ENCODE results near the gene INPP5A. TPM values are rescaled to one million over a fixed set of nuclear protein-coding genes. Genes with fewer than 3 reads are reported as not detected.
"Not testable (repeated sequence)": the region's sequence is repeated elsewhere in the genome, so short reads cannot be mapped to it uniquely, and the experiment has no call there.

INPP5A gene
- total RNA-seq, 1 donor from 2014 or later = 35.4 TPM

- Mint-ChIP-seq H3K4me1 (peaks cover 34% of the 10 kb centered on the region), H3K9me3 (no peaks in the 10 kb centered on the region), H3K27ac (ENCODE audit: unreplicated experiment) (no peak overlapping the region), H3K36me3 (ENCODE audit: low read depth) (peaks cover 4% of the 10 kb centered on the region), H3K4me3 (peak overlapping the region; percentile 51), H3K27me3 (ENCODE audit: low read depth) (peaks cover 81% of the 10 kb centered on the region)
- DNase-seq (ENCODE audit: low read depth, low spot score) = no peak
- no peak for TF ChIP-seq CTCF (conservative IDR thresholded peaks at IDR 0.05)
Observed at GRCh38 chr10:132742167-132742836, 204.7 kb downstream of the INPP5A start.

DNA sequence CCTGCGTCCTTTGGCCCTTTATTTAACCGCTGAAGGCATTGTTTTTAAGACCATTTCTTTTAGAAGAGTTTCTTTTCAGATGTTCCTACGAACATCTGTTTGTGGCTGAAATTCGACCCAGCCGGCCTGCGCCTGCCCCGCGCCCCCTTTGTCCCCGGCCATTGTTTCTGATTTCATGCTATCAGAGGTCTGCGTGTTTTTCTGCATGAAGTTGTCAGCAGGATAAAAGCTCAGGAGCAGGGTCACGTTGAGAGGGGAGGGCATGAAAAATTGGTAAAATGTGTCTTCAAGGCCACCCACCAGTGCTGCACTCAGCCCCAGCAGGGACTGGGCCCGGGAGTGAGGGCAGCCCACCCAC, 205.2 kb downstream of the INPP5A start:
- peak overlapping the region; percentile 51 for H3K4me3 Mint-ChIP-seq
- no peak for TF ChIP-seq CTCF (conservative IDR thresholded peaks at IDR 0.05)
- peaks cover 34% of the 10 kb centered on the region for H3K4me1 Mint-ChIP-seq
- H3K36me3 Mint-ChIP-seq (ENCODE audit: low read depth) = peaks cover 4% of the 10 kb centered on the region
- DNase-seq (ENCODE audit: low read depth, low spot score) = peak; percentile 31
- H3K27me3 Mint-ChIP-seq (ENCODE audit: low read depth) = peaks cover 80% of the 10 kb centered on the region
- no peak overlapping the region for H3K27ac Mint-ChIP-seq (ENCODE audit: unreplicated experiment)
- H3K9me3 Mint-ChIP-seq = no peaks in the 10 kb centered on the region

DNA sequence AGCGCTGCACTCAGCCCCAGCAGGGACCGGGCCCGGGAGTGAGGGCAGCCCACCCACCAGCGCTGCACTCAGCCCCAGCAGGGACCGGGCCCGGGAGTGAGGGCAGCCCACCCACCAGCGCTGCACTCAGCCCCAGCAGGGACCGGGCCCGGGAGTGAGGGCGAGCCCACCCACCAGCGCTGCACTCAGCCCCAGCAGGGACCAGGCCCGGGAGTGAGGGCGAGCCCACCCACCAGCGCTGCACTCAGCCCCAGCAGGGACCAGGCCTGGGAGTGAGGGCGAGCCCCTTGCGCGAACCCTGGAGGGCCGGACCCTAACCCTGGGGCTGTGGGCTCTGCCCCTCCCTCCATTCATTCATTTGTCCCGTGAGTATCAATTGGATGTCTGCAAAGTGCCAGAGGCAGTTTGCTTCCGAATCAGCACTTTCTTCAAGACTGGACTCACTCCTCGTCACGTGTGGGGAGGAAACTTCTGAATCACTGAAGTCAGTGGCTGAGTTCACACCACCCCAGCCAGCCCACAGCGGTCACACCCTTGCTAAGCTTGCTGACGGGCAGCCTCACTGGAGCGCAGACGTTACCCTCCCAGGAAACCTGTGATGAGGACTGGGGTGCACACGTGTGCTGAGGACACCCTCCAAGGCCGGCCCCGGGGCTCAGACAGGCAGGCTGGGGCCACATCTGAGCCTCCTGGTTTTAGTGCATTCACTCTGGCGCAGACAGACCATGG, 205.8 kb downstream of the INPP5A start:
- H3K27ac Mint-ChIP-seq (ENCODE audit: unreplicated experiment); H3K4me3 Mint-ChIP-seq; DNase-seq (ENCODE audit: low read depth, low spot score); H3K9me3 Mint-ChIP-seq; H3K36me3 Mint-ChIP-seq (ENCODE audit: low read depth): not testable (repeated sequence)
- H3K4me1 Mint-ChIP-seq = peaks cover 34% of the 10 kb centered on the region
- peaks cover 81% of the 10 kb centered on the region for H3K27me3 Mint-ChIP-seq (ENCODE audit: low read depth)

- H3K27me3 Mint-ChIP-seq (ENCODE audit: low read depth) = peaks cover 83% of the 10 kb centered on the region
- peaks cover 4% of the 10 kb centered on the region for H3K36me3 Mint-ChIP-seq (ENCODE audit: low read depth)
- no peak for DNase-seq (ENCODE audit: low read depth, low spot score)
- H3K27ac Mint-ChIP-seq (ENCODE audit: unreplicated experiment) = no peak overlapping the region
- H3K4me1 Mint-ChIP-seq = peaks cover 34% of the 10 kb centered on the region
- H3K9me3 Mint-ChIP-seq = no peaks in the 10 kb centered on the region
- no peak for TF ChIP-seq CTCF (conservative IDR thresholded peaks at IDR 0.05)
- H3K4me3 Mint-ChIP-seq = no peak overlapping the region
Observed at GRCh38 chr10:132743925-132744490, 206.4 kb downstream of the INPP5A start.

GRCh38 chr10:132744839-132745238, 207.3 kb downstream of the INPP5A start:
- Mint-ChIP-seq H3K4me1 (peaks cover 34% of the 10 kb centered on the region), H3K27me3 (ENCODE audit: low read depth) (peaks cover 83% of the 10 kb centered on the region), H3K27ac (ENCODE audit: unreplicated experiment) (no peak overlapping the region), H3K36me3 (ENCODE audit: low read depth) (peaks cover 4% of the 10 kb centered on the region), H3K4me3 (no peak overlapping the region), H3K9me3 (no peaks in the 10 kb centered on the region)
- DNase-seq (ENCODE audit: low read depth, low spot score) = no peak
- TF ChIP-seq CTCF (conservative IDR thresholded peaks at IDR 0.05) = no peak

- no peak for TF ChIP-seq CTCF (conservative IDR thresholded peaks at IDR 0.05)
- Mint-ChIP-seq H3K4me3 (no peak overlapping the region), H3K9me3 (no peaks in the 10 kb centered on the region), H3K27ac (ENCODE audit: unreplicated experiment) (no peak overlapping the region), H3K27me3 (ENCODE audit: low read depth) (peaks cover 83% of the 10 kb centered on the region), H3K36me3 (ENCODE audit: low read depth) (peaks cover 4% of the 10 kb centered on the region), H3K4me1 (peaks cover 34% of the 10 kb centered on the region)
- no peak for DNase-seq (ENCODE audit: low read depth, low spot score)
Observed at GRCh38 chr10:132745511-132745910, 207.9 kb downstream of the INPP5A start.
